Stomach smooth muscle (tissue), 2 donors: ENCODE data around the gene LIPA.
A peak's percentile ranks its signal among the peaks of the same experiment; 100 is the strongest.
"Not testable (repeated sequence)": the region's sequence is repeated elsewhere in the genome, so short reads cannot be mapped to it uniquely, and the experiment has no call there.

ENCODE experiments used
- H3K27ac ChIP-seq: one replicate; pipeline ENCODE4 v1.7.0; 2013; ENCODE audit warnings: mild to moderate bottlenecking, low read length, inconsistent platforms
- H3K27me3 ChIP-seq, 2 donors: one replicate each; pipeline ENCODE4 v1.7.0; 2013; ENCODE audit warnings: low read length in 2 of 2; ENCODE audit not compliant: insufficient read depth in 2 of 2, control insufficient read depth in 1 of 2
- H3K36me3 ChIP-seq, 2 donors: one replicate each; pipeline ENCODE4 v1.7.0; 2013; ENCODE audit warnings: low read length in 2 of 2; ENCODE audit not compliant: control insufficient read depth in 2 of 2, insufficient read depth in 2 of 2
- H3K4me1 ChIP-seq: one replicate; pipeline ENCODE4 v1.7.0; 2013; ENCODE audit warnings: low read length; ENCODE audit not compliant: control insufficient read depth, insufficient read depth
- H3K4me3 ChIP-seq, 2 donors: one replicate each; pipeline ENCODE4 v1.7.0; 2013; ENCODE audit warnings: low read length in 2 of 2
- H3K9ac ChIP-seq, 2 donors: one replicate each; pipeline ENCODE4 v1.7.0; 2013; ENCODE audit warnings: low read length in 2 of 2, mild to moderate bottlenecking in 1 of 2
- H3K9me3 ChIP-seq, 2 donors: one replicate each; pipeline ENCODE4 v1.7.0; 2013; ENCODE audit warnings: low read length in 2 of 2; ENCODE audit not compliant: control insufficient read depth in 2 of 2
- donor health status: healthy.
- donor health status: Pancreatic carcinoma.

Gene LIPA

DNA sequence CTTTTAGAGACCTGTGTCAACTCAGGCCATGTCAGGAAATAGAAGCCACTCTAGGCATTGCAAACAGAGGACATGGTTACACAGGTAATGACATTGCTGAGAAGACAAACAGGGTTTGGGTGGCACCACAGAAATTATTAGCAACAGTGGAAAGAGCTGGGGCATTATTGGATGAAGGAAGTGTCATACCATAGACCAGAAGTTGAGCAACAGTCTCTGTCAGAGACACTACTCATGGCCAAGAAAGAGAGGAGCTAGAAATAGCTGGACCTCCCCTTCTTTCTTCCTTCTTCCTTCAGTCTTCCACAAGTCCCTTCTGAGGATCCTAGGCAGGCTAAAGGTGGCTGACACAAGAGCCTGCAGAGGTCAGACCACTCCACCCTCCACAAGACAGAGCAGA lies 4.2 kb upstream of the LIPA start:
- H3K36me3 ChIP-seq = no peaks in the 10 kb centered on the region
- peaks cover 8% of the 10 kb centered on the region for H3K4me1 ChIP-seq
- no peak overlapping the region for H3K4me3 ChIP-seq
- H3K27ac ChIP-seq = no peak overlapping the region
- H3K9ac ChIP-seq = no peak overlapping the region
- no peaks in the 10 kb centered on the region for H3K27me3 ChIP-seq
- no peaks in the 10 kb centered on the region for H3K9me3 ChIP-seq

DNA sequence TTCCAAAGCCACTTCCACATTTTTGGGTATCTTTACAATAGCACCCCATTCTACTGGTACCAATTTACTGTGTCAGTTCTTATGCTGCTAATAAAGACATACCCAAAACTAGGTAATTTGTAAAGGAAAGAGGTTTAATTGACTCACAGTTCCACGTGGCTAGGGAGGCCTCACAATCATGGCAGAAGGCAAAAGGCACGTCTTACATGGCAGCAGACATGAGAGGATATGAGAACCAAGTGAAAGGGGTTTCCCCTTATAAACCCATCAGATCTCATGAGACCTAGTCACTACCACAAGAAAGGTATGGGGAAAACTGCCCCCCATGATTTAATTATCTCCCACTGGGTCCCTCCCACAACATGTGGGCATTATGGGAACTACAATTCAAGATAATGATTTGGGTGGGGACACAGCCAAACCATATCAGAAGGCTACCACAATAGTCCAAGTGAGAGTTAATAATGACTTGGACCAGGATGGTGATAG lies 3.6 kb upstream of the LIPA start:
- not testable (repeated sequence) for H3K9ac ChIP-seq, H3K27ac ChIP-seq, H3K4me1 ChIP-seq, H3K9me3 ChIP-seq, H3K4me3 ChIP-seq, H3K36me3 ChIP-seq, H3K27me3 ChIP-seq

DNA sequence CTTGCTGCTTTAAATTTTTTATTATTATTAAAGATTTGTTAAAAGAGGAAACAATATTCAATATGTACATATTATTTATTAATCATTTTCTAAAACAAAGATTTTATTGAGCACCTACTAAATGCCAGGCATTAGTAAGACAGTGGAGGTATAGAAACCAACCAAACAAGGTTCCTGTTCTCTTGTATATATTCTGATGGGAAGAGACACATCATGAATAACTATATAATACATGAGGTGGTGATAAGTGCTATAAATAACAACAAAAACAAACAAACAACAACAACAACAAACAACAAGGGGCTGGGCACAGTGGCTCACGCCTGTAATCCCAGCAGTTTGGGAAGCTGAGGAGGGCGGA lies 630 bp upstream of the LIPA start:
- no peaks in the 10 kb centered on the region for H3K27me3 ChIP-seq
- H3K27ac ChIP-seq = no peak overlapping the region
- no peak overlapping the region for H3K9ac ChIP-seq
- peaks cover 8% of the 10 kb centered on the region for H3K4me1 ChIP-seq
- peak overlapping the region; percentile 92 to 94 for H3K4me3 ChIP-seq
- no peaks in the 10 kb centered on the region for H3K9me3 ChIP-seq
- H3K36me3 ChIP-seq = no peaks in the 10 kb centered on the region

DNA sequence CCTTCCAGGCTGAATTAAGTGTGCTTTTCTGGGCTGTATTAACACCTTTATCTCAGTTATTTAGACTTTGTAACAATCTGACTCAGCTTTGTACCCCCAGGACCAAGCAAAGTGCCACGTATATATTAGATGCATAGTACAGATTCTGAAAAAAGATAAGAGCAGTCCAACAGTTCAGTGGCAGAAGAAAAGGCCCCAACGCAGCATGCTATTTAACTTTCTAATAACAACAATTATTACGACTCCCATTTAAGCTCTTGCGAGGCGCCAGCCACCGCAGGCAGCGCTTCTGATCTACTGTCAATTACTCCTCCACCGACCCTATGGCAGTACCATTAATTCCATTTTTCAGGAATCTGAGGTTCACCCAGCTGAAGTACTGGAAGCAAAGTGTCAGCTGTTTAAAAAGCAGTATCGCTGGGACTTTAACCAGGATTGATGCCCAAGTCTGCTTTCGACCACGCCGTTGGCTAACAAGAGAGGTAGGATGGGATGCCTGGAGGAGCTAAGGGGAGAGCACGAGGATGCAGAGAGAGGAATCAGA lies 638 bp downstream of the LIPA start:
- H3K4me3 ChIP-seq = peak overlapping the region; percentile 92 to 94
- peak overlapping the region; percentile 41 for H3K27ac ChIP-seq
- no peaks in the 10 kb centered on the region for H3K27me3 ChIP-seq
- H3K9ac ChIP-seq = peak overlapping the region; percentile 76 to 79
- H3K9me3 ChIP-seq = no peaks in the 10 kb centered on the region
- H3K36me3 ChIP-seq = no peaks in the 10 kb centered on the region
- H3K4me1 ChIP-seq = peaks cover 8% of the 10 kb centered on the region

DNA sequence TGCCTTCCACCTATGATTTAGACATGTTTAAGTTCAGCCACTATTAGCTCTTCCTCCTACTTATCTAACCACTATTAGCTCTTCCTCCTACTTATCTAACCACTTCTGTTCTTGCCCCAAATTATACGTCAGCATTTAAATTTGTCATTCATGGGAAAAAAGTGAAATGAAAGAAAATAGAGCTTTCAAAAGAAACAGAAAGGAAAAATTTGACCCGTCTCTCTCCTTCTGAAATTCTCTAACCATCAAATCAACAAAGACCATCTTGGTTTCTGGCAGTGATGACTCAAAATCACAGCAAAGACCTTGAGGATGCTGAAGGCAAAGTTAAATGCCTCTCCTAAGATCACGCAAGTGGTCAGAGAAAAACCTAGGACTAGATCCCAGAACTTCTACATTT lies 2.6 kb downstream of the LIPA start:
- Histone ChIP-seq H3K4me1 (peaks cover 8% of the 10 kb centered on the region), H3K27ac (no peak overlapping the region), H3K9ac (no peak overlapping the region), H3K36me3 (no peaks in the 10 kb centered on the region), H3K9me3 (no peaks in the 10 kb centered on the region), H3K27me3 (no peaks in the 10 kb centered on the region), H3K4me3 (no peak overlapping the region)

DNA sequence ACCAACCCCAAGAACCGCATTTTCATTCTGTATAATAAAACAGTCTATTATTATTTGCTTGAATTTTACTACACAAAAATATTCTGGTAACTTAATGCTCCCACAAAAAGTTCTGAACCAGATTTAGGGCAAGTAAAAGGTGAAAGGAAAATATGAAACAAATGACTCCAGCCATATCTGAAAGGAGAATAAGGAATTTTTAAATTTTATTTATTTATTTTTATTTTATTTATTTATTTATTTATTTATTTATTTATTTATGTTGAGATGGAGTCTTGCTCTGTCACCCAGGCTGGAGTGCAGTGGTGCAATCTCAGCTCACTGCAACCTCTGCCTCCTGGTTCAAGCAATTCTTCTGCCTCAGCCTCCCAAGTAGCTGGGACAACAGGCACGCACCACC lies 4.0 kb downstream of the LIPA start:
- not testable (repeated sequence) for H3K36me3 ChIP-seq, H3K9ac ChIP-seq, H3K27ac ChIP-seq, H3K9me3 ChIP-seq, H3K27me3 ChIP-seq, H3K4me1 ChIP-seq, H3K4me3 ChIP-seq

DNA sequence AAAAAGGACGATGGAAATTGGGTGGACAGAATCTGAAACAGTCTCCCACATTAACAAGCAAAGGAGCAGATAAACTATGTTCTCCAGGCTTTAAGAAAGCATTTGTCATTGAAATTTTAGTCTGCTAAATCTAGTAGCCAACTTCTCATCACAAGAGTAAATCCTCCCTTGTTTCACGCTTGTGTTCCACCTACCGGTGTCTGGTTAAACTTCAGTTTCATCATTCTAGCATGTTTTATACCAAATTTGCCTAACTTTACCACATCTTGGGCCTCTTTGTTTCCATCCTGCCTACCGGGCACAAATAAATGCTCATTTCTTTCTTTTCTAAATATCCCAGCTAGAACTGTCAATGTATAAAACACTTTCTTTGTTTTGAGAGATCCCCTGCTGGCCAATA lies 5.8 kb downstream of the LIPA start:
- Histone ChIP-seq H3K9ac (no peak overlapping the region), H3K4me3 (no peak overlapping the region), H3K36me3 (peaks cover 0 to 8% of the 10 kb centered on the region in 2 donors), H3K27ac (no peak overlapping the region), H3K4me1 (peaks cover 2% of the 10 kb centered on the region), H3K27me3 (no peaks in the 10 kb centered on the region), H3K9me3 (no peaks in the 10 kb centered on the region)

DNA sequence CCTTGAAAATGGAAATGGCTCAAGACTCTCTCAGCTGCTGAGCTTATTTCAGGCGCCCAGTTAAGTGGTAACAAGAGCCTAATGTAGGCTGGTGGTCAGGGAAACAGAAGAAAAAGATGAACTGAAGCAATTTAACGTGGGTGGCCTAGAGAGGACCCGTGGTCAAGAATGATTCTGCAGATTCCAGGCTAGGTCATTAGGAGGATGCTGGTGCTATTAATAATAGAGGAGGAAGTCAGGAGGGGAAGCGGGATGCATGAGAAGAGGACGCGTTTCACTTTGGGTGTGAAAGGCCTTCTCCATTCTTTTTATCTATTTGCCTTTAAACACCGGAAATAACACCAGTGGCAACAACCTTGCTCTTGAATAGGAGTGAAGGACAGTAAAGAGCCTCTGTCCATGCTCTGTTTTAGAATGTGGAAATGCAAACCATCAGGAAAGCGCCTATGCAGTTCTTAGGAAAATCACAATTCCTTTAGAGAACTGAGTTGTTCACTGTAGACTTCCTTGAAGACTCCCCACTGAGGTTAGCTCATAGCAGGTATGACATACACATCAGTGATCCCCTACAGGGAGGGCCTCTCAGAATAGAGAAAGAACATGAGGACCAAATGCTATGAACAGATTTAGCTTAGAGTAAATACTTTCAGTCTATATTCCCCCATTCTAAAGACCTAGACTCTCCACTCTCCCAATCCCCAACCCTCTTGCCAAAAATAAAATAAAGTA lies 8.6 kb downstream of the LIPA start:
- H3K36me3 ChIP-seq = peaks cover 3 to 22% of the 10 kb centered on the region in 2 donors
- no peaks in the 10 kb centered on the region for H3K4me1 ChIP-seq
- H3K4me3 ChIP-seq = no peak overlapping the region
- no peak overlapping the region for H3K9ac ChIP-seq
- no peaks in the 10 kb centered on the region for H3K27me3 ChIP-seq
- no peak overlapping the region for H3K27ac ChIP-seq
- no peaks in the 10 kb centered on the region for H3K9me3 ChIP-seq

DNA sequence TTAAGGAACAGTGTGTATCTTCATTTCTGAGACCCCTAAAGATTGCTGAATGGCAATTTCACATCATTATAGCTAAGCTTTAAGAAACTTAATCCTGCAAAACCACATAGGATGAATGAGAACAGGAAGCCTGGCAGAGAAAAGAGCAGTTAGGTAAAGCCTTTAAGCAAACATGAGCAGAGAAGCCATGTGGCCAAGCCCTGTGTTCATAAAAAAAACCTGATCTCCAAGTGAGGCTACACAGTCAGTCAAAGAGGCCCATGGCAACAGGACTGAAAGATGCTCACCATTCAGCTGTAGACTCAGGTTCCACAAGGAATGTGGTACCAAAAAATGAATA lies 9.3 kb downstream of the LIPA start:
- Histone ChIP-seq H3K27ac (no peak overlapping the region), H3K9ac (no peak overlapping the region), H3K4me3 (no peak overlapping the region), H3K9me3 (no peaks in the 10 kb centered on the region), H3K27me3 (no peaks in the 10 kb centered on the region), H3K36me3 (peaks cover 3 to 22% of the 10 kb centered on the region in 2 donors), H3K4me1 (no peaks in the 10 kb centered on the region)

DNA sequence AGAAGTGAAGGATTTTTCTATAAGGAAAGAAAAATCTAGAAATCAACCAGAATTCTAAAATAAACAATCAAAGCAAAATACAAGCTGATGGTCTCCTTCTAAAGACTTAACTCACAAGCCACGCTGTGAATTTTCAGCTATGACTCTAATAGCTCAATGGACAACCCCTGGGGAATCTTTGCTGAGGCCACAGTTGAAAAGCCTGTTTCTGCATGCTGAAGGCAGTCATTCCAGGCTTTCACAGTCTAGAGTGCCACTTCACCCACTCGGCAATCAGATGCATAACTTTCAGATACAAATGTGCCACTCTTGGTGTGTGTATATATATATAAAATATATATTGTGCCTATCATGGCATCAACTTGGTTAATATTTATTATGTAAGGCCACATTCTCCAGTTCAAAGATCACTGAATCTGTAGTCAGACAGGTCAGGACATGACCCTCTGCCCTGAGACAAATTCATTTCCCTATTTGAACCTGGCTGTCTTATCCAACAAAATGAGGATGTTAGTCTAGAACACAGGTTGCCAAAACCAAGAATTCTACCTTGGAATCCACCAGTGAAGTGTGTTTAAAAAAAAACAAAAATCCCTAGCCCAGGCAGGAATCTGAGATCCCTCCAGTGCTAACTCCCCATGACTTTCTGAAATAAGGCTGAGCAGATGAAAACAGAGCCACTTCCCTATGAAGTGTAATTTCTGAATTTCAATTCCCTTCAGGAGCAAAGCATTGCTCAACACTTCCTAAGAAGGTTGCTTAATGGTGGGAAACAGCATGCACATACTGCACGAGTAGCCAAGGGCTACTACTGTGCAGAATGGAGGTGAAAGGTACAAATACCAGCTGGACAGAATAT lies 9.9 kb downstream of the LIPA start:
- Histone ChIP-seq H3K9me3 (no peaks in the 10 kb centered on the region), H3K4me1 (no peaks in the 10 kb centered on the region), H3K36me3 (peaks cover 3 to 22% of the 10 kb centered on the region in 2 donors), H3K27ac (no peak overlapping the region), H3K4me3 (no peak overlapping the region), H3K9ac (no peak overlapping the region), H3K27me3 (no peaks in the 10 kb centered on the region)

DNA sequence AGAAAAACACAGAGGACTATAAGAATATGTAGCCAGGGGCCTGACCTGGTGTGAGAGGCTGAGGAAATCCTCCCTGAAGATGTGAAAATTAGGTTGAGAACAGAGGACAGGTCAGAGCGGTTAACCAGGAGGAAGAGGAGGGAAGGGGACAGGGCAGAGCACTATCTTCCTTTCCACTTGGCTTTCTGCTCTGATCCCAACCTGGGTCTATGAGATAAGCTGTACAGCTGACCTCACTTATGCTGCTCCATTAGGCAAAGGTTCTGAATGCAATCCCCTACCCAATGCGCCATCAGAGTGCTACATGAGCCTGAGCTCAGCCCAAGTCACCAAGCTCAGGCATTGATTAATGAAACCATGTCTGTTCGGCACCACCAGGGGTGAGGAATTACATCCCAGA lies 10.5 kb downstream of the LIPA start:
- no peaks in the 10 kb centered on the region for H3K4me1 ChIP-seq
- peaks cover 3 to 22% of the 10 kb centered on the region in 2 donors for H3K36me3 ChIP-seq
- H3K9ac ChIP-seq = no peak overlapping the region
- no peak overlapping the region for H3K27ac ChIP-seq
- no peaks in the 10 kb centered on the region for H3K27me3 ChIP-seq
- no peak overlapping the region for H3K4me3 ChIP-seq
- H3K9me3 ChIP-seq = no peaks in the 10 kb centered on the region
